Measurements from ENCODE around the gene TBC1D19.
"Not testable (repeated sequence)": the region's sequence is repeated elsewhere in the genome, so short reads cannot be mapped to it uniquely, and the experiment has no call there.

TBC1D19 gene

DNA sequence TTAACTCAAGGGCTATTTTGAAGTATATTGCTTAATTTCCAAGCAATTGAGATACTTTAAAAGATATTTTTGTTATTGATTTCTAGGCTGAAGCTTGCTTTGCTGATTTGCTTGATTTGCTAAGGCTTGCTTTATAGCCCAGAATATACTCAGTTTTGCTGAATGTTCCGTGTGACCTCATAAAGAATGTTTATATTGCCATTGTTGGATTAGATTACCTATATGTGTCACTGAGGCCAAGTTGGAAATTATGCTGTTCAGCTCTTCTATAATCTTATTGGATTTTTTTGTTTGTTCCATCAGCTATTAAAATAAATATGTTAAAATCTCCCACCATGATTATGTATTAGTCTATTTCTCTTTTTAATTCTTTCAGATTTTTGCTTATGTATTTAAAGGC, 13.0 kb downstream of the TBC1D19 start:
- DNase-seq = no peak

DNA sequence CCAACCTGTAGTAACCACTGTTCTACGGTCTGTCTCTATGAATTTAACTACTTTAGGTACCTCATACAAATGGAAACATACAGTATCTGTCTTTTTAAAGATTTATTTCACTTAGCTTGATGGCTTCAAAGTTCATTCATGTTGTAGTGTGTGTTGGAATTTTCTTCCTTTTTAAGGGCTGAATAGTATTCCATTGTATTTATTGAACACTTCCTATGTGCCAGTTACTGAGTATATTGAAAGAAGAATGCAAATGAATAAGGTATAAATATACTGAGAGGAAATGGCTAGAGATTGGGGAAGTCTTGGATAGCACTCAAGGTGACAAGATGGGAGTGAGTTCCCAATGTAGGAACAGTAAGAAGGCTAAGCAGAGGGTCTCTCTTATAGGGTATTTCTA, 17.3 kb downstream of the TBC1D19 start:
- no peak for DNase-seq

DNA sequence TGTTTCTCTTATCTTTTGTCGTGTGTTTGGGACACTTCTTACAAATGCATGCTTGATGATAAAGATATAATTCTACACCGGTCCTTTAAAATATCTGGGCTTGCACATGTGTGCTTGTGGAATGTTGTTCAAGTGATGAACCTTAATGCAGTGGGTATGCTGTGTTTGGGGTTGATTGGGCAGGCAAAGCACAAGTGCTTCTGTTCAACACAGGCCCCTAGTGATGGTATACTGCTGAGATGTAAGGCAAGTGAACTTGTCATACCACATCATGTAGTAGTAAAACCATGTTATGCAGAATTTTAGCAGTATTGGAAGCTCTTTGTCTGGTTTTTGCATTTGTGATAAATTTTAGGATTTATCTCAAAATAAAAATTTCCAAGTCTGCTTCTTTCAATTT, 23.9 kb downstream of the TBC1D19 start:
- no peak for DNase-seq

DNA sequence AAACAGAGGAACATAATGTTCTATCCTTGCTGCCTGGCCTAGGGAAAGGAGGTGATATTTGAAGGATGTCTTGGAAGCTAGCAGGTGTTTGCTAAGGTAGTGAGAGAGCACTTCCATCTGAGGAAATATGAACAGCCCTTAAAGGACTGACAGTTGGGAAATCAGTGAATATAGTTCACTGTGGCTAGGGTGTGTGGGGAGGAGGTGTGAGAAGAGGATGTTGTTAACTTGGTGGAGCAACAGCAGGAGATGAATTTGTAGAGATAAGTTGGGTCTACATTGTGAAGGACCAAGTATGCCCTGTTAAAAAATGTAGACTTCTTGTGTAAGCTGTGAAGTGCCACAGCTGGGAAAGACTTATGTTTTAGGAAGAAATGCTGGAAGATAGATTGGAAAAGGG, 25.5 kb downstream of the TBC1D19 start:
- DNase-seq = no peak

DNA sequence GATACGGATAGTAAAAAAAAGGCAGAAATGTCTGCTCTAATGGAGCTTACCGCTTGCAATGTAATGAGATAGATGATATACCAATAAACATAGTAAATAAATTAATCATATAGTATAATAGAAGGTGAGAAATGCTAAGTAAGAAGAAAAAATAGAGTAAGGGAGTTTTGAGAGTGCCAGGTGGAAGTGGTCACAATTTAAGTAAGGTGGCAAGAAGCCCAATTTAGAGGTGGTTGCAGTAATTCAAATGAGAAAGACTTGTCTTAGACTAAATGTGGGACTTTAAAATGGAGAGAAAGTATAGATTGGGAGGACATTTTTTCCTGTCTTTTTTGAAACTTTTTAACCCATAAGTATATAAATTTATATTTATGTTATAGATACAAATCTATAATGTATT, 26.0 kb downstream of the TBC1D19 start:
- no peak for DNase-seq

DNA sequence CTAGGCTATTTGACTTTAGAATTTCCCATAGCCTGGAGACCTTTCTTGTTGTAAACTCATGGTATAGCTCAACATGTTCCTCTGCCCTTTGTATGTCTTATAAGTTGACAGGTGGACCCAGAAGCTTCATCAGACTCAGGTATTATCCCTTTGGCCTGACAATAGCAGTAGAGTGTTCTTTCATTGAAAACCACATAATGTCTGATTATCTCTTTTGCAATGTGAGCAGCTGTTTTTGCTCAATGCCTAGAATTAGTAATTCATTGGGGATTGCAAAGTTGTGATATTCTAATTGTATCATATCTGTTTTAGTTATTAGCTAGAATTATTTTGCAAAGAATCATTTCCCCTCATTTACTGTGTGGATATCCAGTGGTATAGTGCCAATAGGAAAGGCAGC, 27.5 kb downstream of the TBC1D19 start:
- no peak for DNase-seq

DNA sequence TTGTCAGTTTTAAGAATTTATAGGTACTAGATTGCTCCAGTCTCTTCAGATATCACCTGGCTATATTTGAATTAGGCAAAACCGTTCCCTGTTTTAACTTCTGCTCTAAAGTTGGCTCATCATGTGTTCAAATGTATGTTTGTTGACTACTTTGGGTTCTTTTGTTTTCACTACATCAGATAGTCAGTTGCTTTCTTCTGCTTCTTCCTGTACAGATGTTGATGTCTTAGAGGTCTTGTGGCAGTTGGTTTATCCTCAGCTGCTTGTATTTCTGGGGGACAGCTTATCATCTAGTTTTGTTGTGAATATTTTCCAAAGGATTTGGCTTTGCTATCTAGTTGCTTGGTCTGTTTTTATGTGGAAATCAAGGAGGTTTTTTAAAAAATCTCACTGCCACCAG, 28.0 kb downstream of the TBC1D19 start:
- no peak for DNase-seq

DNA sequence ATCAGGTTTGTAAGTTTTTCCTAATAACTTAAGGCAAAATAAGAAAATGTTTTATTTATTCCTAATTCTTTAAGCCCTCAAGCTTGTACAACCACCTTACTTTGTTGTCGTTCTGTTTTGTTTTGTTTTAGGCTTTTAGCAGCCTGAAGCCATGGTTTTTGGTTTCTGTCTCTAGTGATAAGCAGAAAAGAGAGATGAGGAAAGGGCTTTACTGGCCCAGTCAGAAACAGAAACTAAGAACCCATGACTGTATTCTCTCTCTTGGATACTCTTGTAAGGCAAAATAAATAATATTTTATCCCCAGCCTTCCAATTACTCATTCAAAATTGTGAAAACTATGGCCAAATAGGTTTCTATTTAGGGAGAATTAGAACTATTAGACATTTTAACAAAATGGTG, 29.4 kb downstream of the TBC1D19 start:
- DNase-seq = no peak

DNA sequence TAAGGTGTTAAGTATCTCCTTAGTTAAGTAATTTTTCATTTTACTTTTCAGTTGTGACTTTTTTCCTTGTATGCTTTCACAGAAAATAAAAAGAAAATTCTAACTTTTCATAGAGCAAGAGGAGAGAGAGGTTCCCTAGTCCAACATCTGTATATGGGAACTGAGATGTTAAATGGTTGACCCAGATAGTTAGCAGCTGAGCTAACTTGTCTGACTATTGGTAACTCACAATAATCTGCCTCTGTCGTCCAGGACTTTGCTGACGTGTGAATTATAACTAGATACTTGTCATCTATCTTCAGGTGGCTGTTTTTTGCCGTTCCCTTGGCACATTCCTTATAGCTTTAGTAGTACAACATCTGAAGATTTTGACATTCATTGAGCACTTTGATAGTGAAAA, 29.9 kb downstream of the TBC1D19 start:
- no peak for DNase-seq

DNA sequence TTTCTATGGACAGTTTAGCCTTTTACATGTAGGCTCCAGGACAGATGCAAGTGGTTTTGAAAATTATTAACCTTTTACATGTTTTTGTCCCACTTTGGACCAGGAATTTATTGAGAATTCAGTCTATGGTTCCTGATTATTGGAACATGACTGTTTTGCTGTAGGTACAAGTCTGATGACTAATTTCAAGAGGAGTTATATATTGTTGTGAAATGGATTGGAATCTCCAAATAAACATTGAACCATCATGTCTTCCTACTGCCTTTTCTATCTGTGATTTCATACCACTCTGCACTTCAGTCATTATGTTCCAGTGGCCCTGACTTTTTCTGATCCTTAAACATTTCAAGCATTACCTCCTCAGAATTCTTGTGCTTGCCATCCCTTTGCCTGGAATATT, 35.9 kb downstream of the TBC1D19 start:
- no peak for DNase-seq

DNA sequence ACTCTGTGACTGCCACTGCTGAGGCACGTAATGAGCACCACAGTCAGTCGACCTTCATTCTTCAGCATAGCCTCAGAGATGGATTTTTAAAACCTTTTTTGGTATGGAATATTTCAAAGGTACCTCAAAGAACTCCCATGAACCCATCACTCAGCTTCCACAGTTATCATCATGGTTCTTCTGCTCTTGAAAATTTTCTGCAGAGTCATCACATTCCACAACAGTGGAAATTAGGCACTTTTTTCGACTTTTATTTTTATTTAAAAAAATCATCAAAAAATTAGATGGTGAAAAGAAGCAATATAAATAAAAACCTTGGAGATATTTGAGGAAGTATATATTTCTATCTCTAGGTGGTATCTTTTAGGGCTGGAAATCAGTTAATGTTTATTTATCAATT, 37.5 kb downstream of the TBC1D19 start:
- DNase-seq = no peak

DNA sequence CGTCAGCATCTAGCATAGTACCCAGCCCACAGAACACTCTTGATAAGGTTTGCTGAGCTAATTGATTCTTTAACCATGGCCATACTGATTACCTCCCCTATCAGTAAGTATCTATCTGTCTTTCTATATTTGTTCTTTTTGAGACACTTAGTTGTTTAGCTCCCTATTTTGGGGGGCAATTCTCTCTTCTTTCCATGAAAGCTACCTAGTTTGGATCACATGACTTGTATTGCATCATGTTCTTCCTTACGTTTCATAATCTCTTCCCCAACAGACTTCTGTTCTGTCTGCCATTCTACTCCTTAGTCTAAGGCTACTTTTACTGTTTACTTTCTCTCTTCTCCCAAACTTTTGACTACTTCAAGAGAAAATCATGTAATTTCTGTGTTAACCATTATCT, 39.0 kb downstream of the TBC1D19 start:
- no peak for DNase-seq

DNA sequence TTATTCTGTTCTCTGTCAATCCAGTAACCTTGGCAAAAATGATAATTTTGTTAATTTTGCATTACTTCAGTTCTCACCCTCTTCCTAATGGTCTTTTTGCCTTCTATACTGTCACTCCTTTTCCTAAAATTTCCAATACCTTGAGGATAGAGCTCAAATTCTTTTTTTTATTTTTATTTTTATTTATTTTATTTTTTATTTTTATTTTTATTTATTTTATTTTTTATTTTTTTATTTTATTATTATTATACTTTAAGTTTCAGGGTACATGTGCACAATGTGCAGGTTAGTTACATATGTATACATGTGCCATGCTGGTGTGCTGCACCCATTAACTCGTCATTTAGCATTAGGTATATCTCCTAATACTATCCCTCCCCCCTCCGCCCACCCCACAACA, 42.8 kb downstream of the TBC1D19 start:
- DNase-seq = not testable (repeated sequence)

DNA sequence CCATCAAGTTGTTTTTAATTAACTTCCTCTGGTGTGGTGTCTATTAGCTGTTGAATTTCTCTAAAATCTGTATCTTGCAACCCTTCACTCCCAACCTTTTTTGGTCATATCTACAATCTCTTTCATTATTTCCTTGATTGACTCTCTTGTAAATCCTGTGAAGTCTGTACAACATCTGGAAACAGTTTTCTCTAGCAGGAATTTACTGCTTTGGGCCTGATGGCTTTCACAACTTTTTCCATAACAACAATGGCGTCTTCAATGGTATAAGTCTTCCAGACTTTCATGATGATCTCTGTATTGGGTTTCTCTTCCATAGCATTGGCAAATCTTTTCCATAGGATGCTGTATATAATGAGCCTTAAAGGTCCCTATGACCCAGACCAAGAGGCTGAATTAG, 49.0 kb downstream of the TBC1D19 start:
- DNase-seq = no peak

DNA sequence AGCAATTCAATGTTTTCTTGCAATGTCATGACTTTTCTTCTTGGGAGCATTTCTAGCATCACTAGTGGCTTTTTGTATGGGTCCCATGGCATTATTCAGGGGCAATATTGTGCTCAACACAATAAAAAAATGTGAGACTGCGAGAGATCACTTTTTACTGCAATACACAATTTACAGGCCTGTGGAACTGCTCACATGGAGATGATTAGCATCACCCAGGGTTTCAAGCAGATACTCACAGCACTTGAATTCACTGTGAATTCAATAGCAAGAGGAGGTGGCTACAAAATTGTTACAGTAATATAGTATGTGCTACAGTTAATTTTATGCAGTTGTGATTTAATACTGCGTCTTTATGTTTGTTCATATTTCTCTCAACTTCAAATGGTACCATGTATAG, 50.4 kb downstream of the TBC1D19 start:
- no peak for DNase-seq

DNA sequence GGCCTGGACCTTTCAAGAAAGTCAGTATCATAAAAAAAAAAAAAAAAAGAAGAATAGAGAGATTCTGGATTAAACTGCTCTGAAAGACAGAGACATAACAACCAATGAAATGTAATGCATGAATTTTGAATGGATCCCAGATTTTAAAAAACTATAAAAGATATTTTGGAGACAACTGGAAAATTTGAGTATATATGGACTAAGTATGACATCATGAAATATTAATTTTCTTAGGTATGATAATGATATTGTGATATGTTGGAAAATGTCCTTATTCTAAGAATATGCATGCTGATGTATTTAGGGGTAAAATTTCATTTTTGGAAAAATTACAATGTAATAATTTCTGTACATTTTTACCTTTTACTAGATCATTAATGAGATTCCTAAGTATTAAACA, 52.6 kb downstream of the TBC1D19 start:
- no peak for DNase-seq

DNA sequence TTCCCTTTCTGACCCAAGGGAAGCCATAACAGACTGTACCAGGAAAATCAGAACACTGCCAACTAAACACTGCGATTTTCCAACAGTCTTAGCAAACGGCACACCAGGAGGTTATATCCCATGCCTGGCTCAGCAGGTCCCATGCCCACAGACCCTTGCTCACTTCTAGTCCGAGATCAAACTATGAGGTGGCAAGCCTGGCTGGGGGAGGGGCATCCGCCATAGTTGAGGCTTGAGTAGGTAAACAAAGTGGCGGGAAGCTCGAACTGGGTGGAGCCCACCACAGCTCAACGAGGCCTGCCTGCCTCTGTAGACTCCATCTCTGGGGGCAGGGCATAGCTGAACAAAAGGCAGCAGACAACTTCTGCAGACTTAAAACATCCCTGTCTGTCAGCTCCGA, 56.8 kb downstream of the TBC1D19 start:
- DNase-seq = not testable (repeated sequence)

DNA sequence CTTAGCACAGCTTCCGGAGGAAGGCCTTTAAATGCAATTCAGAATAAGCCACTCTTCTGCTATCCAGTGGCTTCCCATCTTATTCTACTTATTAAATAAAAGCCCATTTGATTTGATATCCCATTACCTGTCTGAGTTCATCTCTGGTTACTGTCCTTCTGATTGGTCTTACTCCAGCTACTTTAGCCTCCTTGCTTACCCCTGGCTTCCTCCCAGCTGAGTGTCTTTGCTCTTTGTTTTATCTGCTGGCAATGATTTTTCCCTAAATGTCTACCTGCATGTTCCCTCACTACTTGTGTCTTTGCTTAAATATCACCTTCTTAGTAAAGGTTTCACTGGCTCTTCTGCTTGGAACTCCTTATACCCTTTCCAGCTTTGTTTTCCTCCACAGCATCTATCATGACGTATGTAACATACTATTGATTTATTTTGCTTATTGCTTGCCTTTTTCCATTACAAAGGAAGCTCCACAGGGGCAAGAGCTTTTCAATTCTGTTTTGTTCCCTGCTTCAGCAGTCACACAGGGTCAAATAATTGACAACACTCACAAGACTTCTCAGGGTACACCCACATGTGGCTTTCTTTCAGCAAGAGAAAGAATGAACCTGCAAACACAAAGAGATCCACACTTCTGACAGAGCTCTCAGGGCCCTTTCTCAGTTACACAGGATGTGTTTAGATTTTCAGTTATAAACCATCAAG, 63.8 kb downstream of the TBC1D19 start:
- DNase-seq = no peak

DNA sequence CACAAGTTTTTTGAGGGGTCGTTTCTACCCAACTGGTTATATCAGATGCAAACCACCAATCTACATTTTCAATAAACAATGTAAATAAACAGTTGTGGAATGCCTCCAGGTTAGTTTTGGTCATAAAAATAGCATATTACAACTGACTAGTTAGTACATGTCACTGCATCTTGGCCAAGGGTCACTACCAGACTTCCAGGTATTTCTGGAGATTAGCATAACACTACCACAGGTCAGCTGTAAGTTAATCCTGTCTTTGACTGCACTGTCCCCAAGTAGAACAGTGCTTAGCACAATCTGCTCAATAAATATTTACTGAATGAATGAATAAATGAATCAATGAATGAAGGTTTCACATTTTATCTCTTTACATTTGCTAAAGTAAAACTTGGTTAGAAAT, 64.4 kb downstream of the TBC1D19 start:
- DNase-seq = no peak

DNA sequence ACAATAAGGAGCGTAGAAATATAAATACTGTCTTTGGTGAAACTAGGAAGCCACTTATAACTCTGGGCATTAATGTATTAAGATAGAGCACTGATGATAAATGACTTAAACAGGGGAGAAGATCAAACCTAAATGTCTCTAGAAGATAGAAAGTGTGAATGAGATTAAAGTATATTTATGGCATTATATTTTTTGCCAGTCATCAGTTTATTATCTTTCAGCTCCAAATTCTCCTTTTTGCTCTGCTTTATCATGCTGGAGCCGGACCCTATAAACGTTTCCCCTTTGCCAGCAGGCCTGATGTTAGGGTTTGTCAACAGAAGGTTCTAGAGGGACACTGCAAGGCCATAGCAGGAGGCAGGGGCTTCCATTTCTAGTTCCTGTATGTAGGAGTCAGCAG, 76.4 kb downstream of the TBC1D19 start:
- no peak for DNase-seq

DNA sequence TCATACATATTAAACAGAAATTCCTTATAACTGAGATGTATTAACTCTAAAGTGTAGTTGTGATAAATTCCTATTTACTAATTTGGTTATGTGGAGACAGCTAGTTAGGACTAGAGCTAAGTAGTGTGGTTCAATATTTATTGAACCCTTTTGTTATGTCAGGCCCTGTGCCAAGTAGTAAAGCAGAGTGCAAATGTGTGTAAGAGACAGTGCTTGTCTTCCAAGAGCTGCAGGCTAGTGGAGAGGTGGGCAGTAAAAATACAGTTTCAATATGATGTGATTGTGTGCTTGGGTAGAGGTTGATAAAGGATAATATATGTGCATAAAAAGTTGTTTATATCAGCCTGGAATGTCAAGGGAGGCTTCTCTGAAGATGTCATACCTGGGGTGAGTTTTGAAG, 80.0 kb downstream of the TBC1D19 start:
- DNase-seq = no peak

DNA sequence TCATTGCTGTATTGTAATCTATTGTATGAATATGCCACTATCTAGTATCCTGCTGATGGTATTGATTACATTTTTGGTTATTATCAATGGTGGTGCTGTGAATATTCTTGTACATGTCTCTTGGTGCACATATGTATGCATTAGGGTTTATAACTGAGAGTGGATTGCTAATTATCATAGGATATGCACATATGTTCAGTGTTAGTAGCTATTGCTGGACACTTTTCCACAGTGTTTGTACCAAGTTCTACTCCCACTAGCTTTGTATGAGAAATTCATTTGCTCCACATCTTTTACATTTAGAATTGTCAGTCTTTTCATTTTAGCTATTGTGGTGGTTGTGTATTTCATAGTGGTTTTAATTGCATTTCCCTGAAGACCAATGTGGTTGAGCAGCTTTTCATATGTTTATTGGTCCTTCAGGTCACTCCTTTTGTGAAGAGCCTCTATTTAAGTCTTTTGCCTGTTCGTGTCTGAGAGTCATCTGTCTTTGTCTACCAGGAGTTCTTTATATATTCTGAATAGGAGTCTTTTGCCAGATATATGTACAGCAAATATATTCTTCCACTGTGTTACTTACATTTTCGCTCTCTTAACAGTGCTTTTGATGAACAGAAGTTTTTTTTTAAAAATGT, 87.1 kb downstream of the TBC1D19 start:
- no peak for DNase-seq

DNA sequence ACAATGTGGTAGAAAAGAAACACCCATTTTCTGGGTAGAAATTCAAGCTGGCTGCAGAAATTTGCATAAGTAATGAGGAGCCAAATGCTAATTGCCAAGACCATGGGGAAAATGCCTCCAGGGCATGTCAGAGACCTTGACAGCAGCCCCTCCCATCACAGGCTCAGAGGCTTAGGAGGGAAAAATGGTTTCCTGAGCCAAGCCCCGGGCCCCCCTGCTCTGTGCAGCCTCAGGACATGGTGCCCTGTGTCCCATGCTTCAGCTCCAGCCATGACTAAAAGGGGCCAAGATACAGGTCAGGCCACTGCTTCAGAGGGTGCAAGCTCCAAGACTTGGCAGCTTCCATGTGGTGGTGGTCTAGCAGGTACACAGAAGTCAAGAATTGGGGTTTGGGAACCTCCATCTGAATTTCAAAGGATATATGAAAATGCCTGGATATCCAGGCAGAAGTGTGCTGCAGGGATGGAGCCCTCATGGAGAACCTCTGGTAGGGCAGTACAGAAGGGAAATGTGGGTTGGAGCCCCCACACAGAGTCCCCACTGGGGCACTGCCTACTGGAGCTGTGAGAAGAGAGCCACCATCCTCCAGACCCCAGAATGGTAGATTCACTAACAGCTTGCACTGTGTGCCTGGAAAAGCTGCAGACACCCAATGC, 95.3 kb downstream of the TBC1D19 start:
- not testable (repeated sequence) for DNase-seq

DNA sequence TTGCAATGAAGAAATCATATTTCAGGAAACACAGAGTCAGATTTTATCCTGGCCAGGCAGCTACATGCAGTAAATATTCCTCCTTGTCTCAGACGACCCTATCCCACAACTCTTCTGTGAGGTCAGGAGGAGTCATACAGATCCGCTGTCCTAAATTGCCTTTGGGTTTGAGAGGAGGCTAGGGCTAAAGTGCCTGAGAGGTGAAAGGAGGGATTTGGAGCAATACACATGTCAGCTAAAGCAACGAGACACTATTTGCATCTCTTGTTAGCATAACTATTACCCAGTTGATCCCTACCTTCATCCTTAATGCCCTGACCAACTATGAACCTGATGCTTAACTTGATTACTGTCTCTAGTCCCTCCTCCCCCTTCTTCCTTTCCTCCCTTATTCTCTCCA, 98.6 kb downstream of the TBC1D19 start:
- no peak for DNase-seq

Measured in right kidney (tissue), 1 donor.